ENCODE data around the gene LCN2.

Gene LCN2

GRCh38 chr9:128155736-128156500 lies 6.7 kb downstream of the LCN2 start:
- H3K36me3 ChIP-seq (replicated peaks) = no peaks in the 10 kb centered on the region
- no peak for DNase-seq
- in situ Hi-C loops (cut with HindIII; ENCODE audit: low pct_ligation_motif_present, low sequenced_read_pairs) = no loop called here
- H3K4me3 ChIP-seq (ENCODE audit: low read depth, low read length) = no peak overlapping the region
- TF ChIP-seq CTCF (IDR thresholded peaks at IDR 0.05; ENCODE audit: low read depth, low read length, missing control alignments) = no peak
- no peak overlapping the region for H3K27ac ChIP-seq
- no peaks in the 10 kb centered on the region for H3K27me3 ChIP-seq (replicated peaks)

GRCh38 chr9:128159522-128159783 lies 10.2 kb downstream of the LCN2 start:
- TF ChIP-seq CTCF (IDR thresholded peaks at IDR 0.05; ENCODE audit: low read depth, low read length, missing control alignments) = no peak
- H3K4me3 ChIP-seq (ENCODE audit: low read depth, low read length) = peak overlapping the region; percentile 55
- H3K27ac ChIP-seq = peak overlapping the region; percentile 25
- no peak for DNase-seq
- peaks cover 22% of the 10 kb centered on the region for H3K36me3 ChIP-seq (replicated peaks)
- H3K27me3 ChIP-seq (replicated peaks) = no peaks in the 10 kb centered on the region
- in situ Hi-C loops (cut with HindIII; ENCODE audit: low pct_ligation_motif_present, low sequenced_read_pairs) = no loop called here

GRCh38 chr9:128159784-128160602 lies 10.7 kb downstream of the LCN2 start, which contains the start of gene BBLN:
TSS of gene BBLN (plus strand) at chr9:128160265. CDS start at chr9:128160408, 143 bp downstream.
- TF ChIP-seq CTCF (IDR thresholded peaks at IDR 0.05; ENCODE audit: low read depth, low read length, missing control alignments) = no peak
- Histone ChIP-seq H3K36me3 (replicated peaks) (peaks cover 26% of the 10 kb centered on the region), H3K27ac (peak within 1 kb of the TSS; percentile 25), H3K4me3 (ENCODE audit: low read depth, low read length) (peak within 1 kb of the TSS; percentile 80), H3K27me3 (replicated peaks) (no peaks in the 10 kb centered on the region)
- in situ Hi-C loops (cut with HindIII; ENCODE audit: low pct_ligation_motif_present, low sequenced_read_pairs) = no loop called here
- peak; percentile 85 for DNase-seq

GRCh38 chr9:128160603-128160987 lies 11.3 kb downstream of the LCN2 start:
- Histone ChIP-seq H3K36me3 (replicated peaks) (peaks cover 27% of the 10 kb centered on the region), H3K27ac (peak overlapping the region; percentile 25), H3K4me3 (ENCODE audit: low read depth, low read length) (peak overlapping the region; percentile 80), H3K27me3 (replicated peaks) (no peaks in the 10 kb centered on the region)
- no peak for TF ChIP-seq CTCF (IDR thresholded peaks at IDR 0.05; ENCODE audit: low read depth, low read length, missing control alignments)
- in situ Hi-C loops (cut with HindIII; ENCODE audit: low pct_ligation_motif_present, low sequenced_read_pairs) = no loop called here
- peak; percentile 19 for DNase-seq

- peaks cover 35% of the 10 kb centered on the region for H3K36me3 ChIP-seq (replicated peaks)
- DNase-seq = no peak
- in situ Hi-C loops (cut with HindIII; ENCODE audit: low pct_ligation_motif_present, low sequenced_read_pairs) = no loop called here
- H3K4me3 ChIP-seq (ENCODE audit: low read depth, low read length) = peak overlapping the region; percentile 5
- TF ChIP-seq CTCF (IDR thresholded peaks at IDR 0.05; ENCODE audit: low read depth, low read length, missing control alignments) = no peak
- H3K27ac ChIP-seq = no peak overlapping the region
- no peaks in the 10 kb centered on the region for H3K27me3 ChIP-seq (replicated peaks)
Observed at GRCh38 chr9:128161215-128161902, 12.1 kb downstream of the LCN2 start.

Data from brain microvascular endothelial cell (primary cell).